ENCODE measurements around the gene BMP4. TPM values are rescaled to one million over a fixed set of nuclear protein-coding genes. Genes with fewer than 3 reads are reported as not detected.

BMP4 gene
- total RNA-seq, 4 donors from 2014 or later = 9.9 to 23.7 (median 15.4) TPM

- no peak for DNase-seq (ENCODE audit: low spot score in 2 of 2)
- H3K4me3 ChIP-seq = no peak overlapping the region
- 54% methylated on average over 2 of the region's 2 CpGs for WGBS
- H3K27me3 ChIP-seq = no peaks in the 10 kb centered on the region
- no peaks in the 10 kb centered on the region for H3K9me3 ChIP-seq
- no peak overlapping the region for H3K27ac ChIP-seq
- TF ChIP-seq POLR2A (IDR thresholded peaks at IDR 0.05) (no peak), EP300 (IDR thresholded peaks at IDR 0.05) (no peak), POLR2AphosphoS5 (IDR thresholded peaks at IDR 0.05) (no peak), CTCF (IDR thresholded peaks at IDR 0.05) (no peak)
- H3K36me3 ChIP-seq = no peaks in the 10 kb centered on the region
- no peaks in the 10 kb centered on the region for H3K4me1 ChIP-seq
Observed at GRCh38 chr14:53929871-53930715, 26.5 kb downstream of the BMP4 start.

GRCh38 chr14:53927171-53927570 is 29.5 kb downstream of the BMP4 start:
- 82% methylated on average over 5 of the region's 5 CpGs for WGBS
- no peak overlapping the region for H3K4me3 ChIP-seq

GRCh38 chr14:53925201-53925766 is 31.3 kb downstream of the BMP4 start:
- DNase-seq (ENCODE audit: low spot score in 2 of 2) = no peak
- Histone ChIP-seq H3K27ac (no peak overlapping the region), H3K4me1 (no peaks in the 10 kb centered on the region), H3K27me3 (peaks cover 3% of the 10 kb centered on the region), H3K36me3 (no peaks in the 10 kb centered on the region), H3K9me3 (no peaks in the 10 kb centered on the region), H3K4me3 (no peak overlapping the region)
- 87% methylated on average over 6 of the region's 6 CpGs for WGBS
- no peak for TF ChIP-seq EP300 (IDR thresholded peaks at IDR 0.05)
- TF ChIP-seq POLR2A (IDR thresholded peaks at IDR 0.05) = no peak
- no peak for TF ChIP-seq POLR2AphosphoS5 (IDR thresholded peaks at IDR 0.05)
- no peak for TF ChIP-seq CTCF (IDR thresholded peaks at IDR 0.05)

More at GRCh38 chr14:53927171-53927570, 29.5 kb downstream of the BMP4 start:
- H3K36me3 ChIP-seq = no peaks in the 10 kb centered on the region
- H3K27me3 ChIP-seq = peaks cover 3% of the 10 kb centered on the region
- no peaks in the 10 kb centered on the region for H3K4me1 ChIP-seq
- no peaks in the 10 kb centered on the region for H3K9me3 ChIP-seq
- no peak for DNase-seq (ENCODE audit: low spot score in 2 of 2)
- H3K27ac ChIP-seq = no peak overlapping the region
- no peak for TF ChIP-seq POLR2A (IDR thresholded peaks at IDR 0.05)

- no peak for DNase-seq (ENCODE audit: low spot score in 2 of 2)
- WGBS = 15% methylated on average over 4 of the region's 4 CpGs
- H3K4me1 ChIP-seq = no peaks in the 10 kb centered on the region
- peaks cover 3% of the 10 kb centered on the region for H3K27me3 ChIP-seq
- H3K27ac ChIP-seq = no peak overlapping the region
- no peaks in the 10 kb centered on the region for H3K9me3 ChIP-seq
- TF ChIP-seq EP300 (IDR thresholded peaks at IDR 0.05) = no peak
- no peak for TF ChIP-seq POLR2AphosphoS5 (IDR thresholded peaks at IDR 0.05)
- no peak for TF ChIP-seq POLR2A (IDR thresholded peaks at IDR 0.05)
- no peak for TF ChIP-seq CTCF (IDR thresholded peaks at IDR 0.05)
- no peak overlapping the region for H3K4me3 ChIP-seq
- no peaks in the 10 kb centered on the region for H3K36me3 ChIP-seq
Observed at GRCh38 chr14:53924753-53925152, 31.9 kb downstream of the BMP4 start.

- TF ChIP-seq POLR2AphosphoS5 (IDR thresholded peaks at IDR 0.05) (no peak), POLR2A (IDR thresholded peaks at IDR 0.05) (no peak), CTCF (IDR thresholded peaks at IDR 0.05) (no peak), EP300 (IDR thresholded peaks at IDR 0.05) (no peak)
- Histone ChIP-seq H3K4me1 (no peaks in the 10 kb centered on the region), H3K27me3 (peaks cover 3% of the 10 kb centered on the region), H3K27ac (no peak overlapping the region), H3K9me3 (no peaks in the 10 kb centered on the region), H3K36me3 (no peaks in the 10 kb centered on the region), H3K4me3 (no peak overlapping the region)
- DNase-seq (ENCODE audit: low spot score in 2 of 2) = no peak
- 65% methylated on average over 3 of the region's 3 CpGs for WGBS
Observed at GRCh38 chr14:53921027-53921426, 35.6 kb downstream of the BMP4 start.

Data from suprapubic skin (tissue), 4 donors.